Measurements from ENCODE around the gene DLG4.

DNA sequence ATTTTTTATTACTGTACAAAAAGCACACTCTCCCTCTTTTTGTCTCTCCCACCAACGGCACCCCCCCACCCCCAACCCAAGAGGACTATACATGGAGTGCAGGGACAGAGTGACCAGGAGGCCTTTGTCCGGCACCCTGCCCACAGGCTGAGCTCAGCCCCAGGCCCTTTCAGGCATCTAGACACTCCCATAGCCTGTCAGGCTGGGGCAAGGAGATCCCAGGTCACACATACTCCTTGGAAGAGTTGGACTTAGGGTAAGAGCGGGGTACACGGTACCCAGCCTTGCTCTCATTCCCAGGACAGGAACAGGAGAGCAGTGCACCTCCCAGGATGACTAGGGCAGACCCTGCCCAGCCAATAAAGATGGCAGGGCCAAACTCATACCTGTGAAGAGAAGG is 40.5 kb upstream of the DLG4 start:
- TF ChIP-seq POLR2A (IDR thresholded peaks at IDR 0.05; ENCODE audit: low read depth, low read length) (no peak), EZH2 (IDR thresholded peaks at IDR 0.05; ENCODE audit: borderline replicate concordance, low read depth, low read length, severe bottlenecking) (no peak)
- TF ChIP-seq, protein P1, sequence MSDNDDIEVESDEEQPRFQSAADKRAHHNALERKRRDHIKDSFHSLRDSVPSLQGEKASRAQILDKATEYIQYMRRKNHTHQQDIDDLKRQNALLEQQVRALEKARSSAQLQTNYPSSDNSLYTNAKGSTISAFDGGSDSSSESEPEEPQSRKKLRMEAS (IDR thresholded peaks at IDR 0.05; ENCODE audit: insufficient read depth, insufficient read length), result no peak

Measured in endothelial cell of umbilical vein (primary cell).